Measurements from ENCODE around the gene THSD4.

GRCh38 chr15:71547011-71547410 lies 431.7 kb downstream of the THSD4 start:
- TF ChIP-seq CTCF (conservative IDR thresholded peaks at IDR 0.05 in 1 of 2, IDR thresholded peaks at IDR 0.05 in 1 of 2; ENCODE audit: low read depth in 1 of 2, low read length in 2 of 2) (no peak), EZH2 (IDR thresholded peaks at IDR 0.05; ENCODE audit: low read length, missing control alignments) (no peak)

Measured in fibroblast of lung (primary cell).